Muscle layer of duodenum (tissue), 2 donors: ENCODE results near the gene SLC6A6.

ENCODE experiments used
- H3K27ac ChIP-seq: one replicate; pipeline ENCODE4 v1.7.0; 2013; ENCODE audit warnings: mild to moderate bottlenecking, low read length
- H3K27me3 ChIP-seq: one replicate; pipeline ENCODE4 v1.7.0; 2013; ENCODE audit warnings: low read depth, mild to moderate bottlenecking, control low read depth, low read length
- H3K36me3 ChIP-seq, 2 donors: one replicate each; pipeline ENCODE4 v1.7.0; 2013; ENCODE audit warnings: low read length in 2 of 2, control low read depth in 1 of 2, mild to moderate bottlenecking in 1 of 2; ENCODE audit not compliant: insufficient read depth in 2 of 2, control insufficient read depth in 1 of 2
- H3K4me1 ChIP-seq, 2 donors: one replicate each; pipeline ENCODE4 v1.7.0; 2013; ENCODE audit warnings: low read length in 2 of 2, mild to moderate bottlenecking in 2 of 2, control low read depth in 1 of 2, moderate library complexity in 1 of 2; ENCODE audit not compliant: insufficient read depth in 2 of 2, control insufficient read depth in 1 of 2
- H3K4me3 ChIP-seq, 2 donors: one replicate each; pipeline ENCODE4 v1.7.0; 2013; ENCODE audit warnings: low read length in 2 of 2, low read depth in 1 of 2, mild to moderate bottlenecking in 1 of 2
- H3K9me3 ChIP-seq, 2 donors: one replicate each; pipeline ENCODE4 v1.7.0; 2013; ENCODE audit warnings: low read length in 2 of 2, control low read depth in 1 of 2, mild to moderate bottlenecking in 1 of 2; ENCODE audit not compliant: control insufficient read depth in 1 of 2
- donor health status: healthy.

SLC6A6 gene

GRCh38 chr3:14522768-14523167, 120.4 kb downstream of the SLC6A6 start:
- Histone ChIP-seq H3K9me3 (no peaks in the 10 kb centered on the region), H3K27ac (no peak overlapping the region), H3K4me1 (peaks cover 0 to 14% of the 10 kb centered on the region in 2 donors)

DNA sequence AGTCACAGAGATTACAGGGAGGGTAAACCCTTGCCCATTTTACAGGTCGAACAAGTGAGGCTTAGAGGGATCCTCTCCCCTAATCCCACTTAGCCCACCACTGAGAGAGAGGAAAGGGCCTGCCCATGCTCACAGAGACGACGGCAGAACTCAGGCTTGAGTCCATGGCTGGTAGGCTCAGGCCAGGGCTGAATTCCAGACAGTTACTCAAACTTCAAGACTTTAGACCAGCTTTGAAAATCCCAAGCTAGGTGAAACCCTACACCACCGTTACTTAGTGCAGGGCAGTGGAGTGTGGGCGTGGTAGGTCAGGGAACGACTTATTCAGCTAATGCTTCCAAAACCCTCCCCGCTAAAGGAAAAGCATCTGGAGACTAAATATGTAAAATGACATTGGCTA, 121.4 kb downstream of the SLC6A6 start:
- peaks cover 0 to 14% of the 10 kb centered on the region in 2 donors for H3K4me1 ChIP-seq

More at GRCh38 chr3:14522768-14523167, 120.4 kb downstream of the SLC6A6 start:
- no peaks in the 10 kb centered on the region for H3K36me3 ChIP-seq
- no peak overlapping the region for H3K4me3 ChIP-seq
- no peaks in the 10 kb centered on the region for H3K27me3 ChIP-seq

GRCh38 chr3:14524311-14524711, 121.9 kb downstream of the SLC6A6 start:
- H3K27me3 ChIP-seq, result no peaks in the 10 kb centered on the region
- H3K27ac ChIP-seq, result no peak overlapping the region
- H3K4me3 ChIP-seq, result no peak overlapping the region
- peaks cover 0 to 14% of the 10 kb centered on the region in 2 donors for H3K4me1 ChIP-seq
- no peaks in the 10 kb centered on the region for H3K36me3 ChIP-seq
- H3K9me3 ChIP-seq, result no peaks in the 10 kb centered on the region

More for the DNA sequence above, 121.4 kb downstream of the SLC6A6 start:
- H3K9me3 ChIP-seq, result no peaks in the 10 kb centered on the region
- no peaks in the 10 kb centered on the region for H3K27me3 ChIP-seq
- no peaks in the 10 kb centered on the region for H3K36me3 ChIP-seq
- H3K4me3 ChIP-seq, result no peak overlapping the region
- H3K27ac ChIP-seq, result no peak overlapping the region

GRCh38 chr3:14524920-14525660, 122.7 kb downstream of the SLC6A6 start:
- H3K9me3 ChIP-seq, result peaks cover 0 to 4% of the 10 kb centered on the region in 2 donors
- H3K4me1 ChIP-seq, result peaks cover 0 to 14% of the 10 kb centered on the region in 2 donors
- H3K36me3 ChIP-seq, result no peaks in the 10 kb centered on the region
- H3K4me3 ChIP-seq, result peak overlapping the region; percentile 41 to 46
- no peaks in the 10 kb centered on the region for H3K27me3 ChIP-seq
- no peak overlapping the region for H3K27ac ChIP-seq

DNA sequence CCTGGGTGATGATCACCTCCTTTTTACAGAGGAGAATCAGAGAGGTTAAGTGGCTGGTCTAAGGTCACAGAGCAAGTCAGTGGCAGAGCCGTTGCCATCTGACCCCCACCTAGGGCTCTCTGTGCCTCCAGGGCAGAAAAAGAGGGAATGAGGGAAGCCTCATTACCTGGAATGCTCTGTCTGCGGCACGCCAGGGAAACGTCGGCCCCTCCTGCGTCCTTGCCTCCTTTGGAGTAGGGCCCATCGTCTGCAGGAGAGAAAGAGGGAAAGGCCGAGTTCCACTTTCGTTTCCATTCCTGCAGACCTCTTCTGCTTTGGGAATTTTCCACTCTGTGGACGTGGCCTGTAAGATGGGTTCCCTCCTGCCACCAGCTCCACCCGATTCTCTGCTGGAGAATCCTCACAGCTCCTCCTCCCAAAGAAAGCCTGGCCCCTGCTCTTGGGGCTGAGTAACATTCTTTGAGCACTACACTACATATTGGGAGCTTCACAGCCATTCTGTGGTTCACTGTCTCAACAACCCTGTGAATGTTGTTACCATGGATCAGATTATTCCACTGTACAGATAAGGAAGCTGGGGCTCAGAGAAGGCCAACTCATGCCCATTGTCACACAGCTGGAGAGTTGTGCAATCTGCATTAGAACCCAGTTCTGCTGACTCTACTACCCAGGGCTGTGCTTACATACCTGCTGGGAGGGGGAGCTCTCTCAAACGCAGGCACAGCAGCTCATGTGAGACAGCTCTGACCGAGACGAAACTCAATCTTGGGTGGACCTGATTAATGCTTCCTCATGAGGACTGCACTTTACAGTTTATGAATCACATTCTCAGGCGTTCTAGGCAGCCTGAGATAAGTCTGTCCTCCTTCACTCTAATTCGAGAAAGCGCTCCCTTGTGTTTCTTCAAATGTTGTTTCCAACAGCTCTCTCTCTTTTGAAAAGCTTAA, 123.6 kb downstream of the SLC6A6 start:
- no peaks in the 10 kb centered on the region for H3K27me3 ChIP-seq
- peaks cover 0 to 4% of the 10 kb centered on the region in 2 donors for H3K9me3 ChIP-seq
- H3K4me3 ChIP-seq, result peak overlapping the region; percentile 41 to 46
- no peak overlapping the region for H3K27ac ChIP-seq
- H3K36me3 ChIP-seq, result no peaks in the 10 kb centered on the region
- H3K4me1 ChIP-seq, result peaks cover 0 to 14% of the 10 kb centered on the region in 2 donors

GRCh38 chr3:14528081-14528480, 125.7 kb downstream of the SLC6A6 start:
- H3K27ac ChIP-seq, result no peak overlapping the region
- peaks cover 3 to 14% of the 10 kb centered on the region in 2 donors for H3K4me1 ChIP-seq
- no peaks in the 10 kb centered on the region for H3K36me3 ChIP-seq
- H3K4me3 ChIP-seq, result no peak overlapping the region
- H3K27me3 ChIP-seq, result no peaks in the 10 kb centered on the region
- H3K9me3 ChIP-seq, result peaks cover 0 to 4% of the 10 kb centered on the region in 2 donors

- Histone ChIP-seq H3K9me3 (peaks cover 0 to 4% of the 10 kb centered on the region in 2 donors), H3K27ac (no peak overlapping the region), H3K36me3 (no peaks in the 10 kb centered on the region), H3K4me1 (peaks cover 0 to 3% of the 10 kb centered on the region in 2 donors), H3K27me3 (no peaks in the 10 kb centered on the region), H3K4me3 (no peak overlapping the region)
These were observed 129.5 kb downstream of the SLC6A6 start for GRCh38 chr3:14531856-14532395.

GRCh38 chr3:14532691-14533456, 130.5 kb downstream of the SLC6A6 start:
- no peaks in the 10 kb centered on the region for H3K36me3 ChIP-seq
- peaks cover 0 to 4% of the 10 kb centered on the region in 2 donors for H3K9me3 ChIP-seq
- peaks cover 0 to 3% of the 10 kb centered on the region in 2 donors for H3K4me1 ChIP-seq
- H3K4me3 ChIP-seq, result peak overlapping the region in 1 of 2 donors; percentile 26
- no peaks in the 10 kb centered on the region for H3K27me3 ChIP-seq
- no peak overlapping the region for H3K27ac ChIP-seq

DNA sequence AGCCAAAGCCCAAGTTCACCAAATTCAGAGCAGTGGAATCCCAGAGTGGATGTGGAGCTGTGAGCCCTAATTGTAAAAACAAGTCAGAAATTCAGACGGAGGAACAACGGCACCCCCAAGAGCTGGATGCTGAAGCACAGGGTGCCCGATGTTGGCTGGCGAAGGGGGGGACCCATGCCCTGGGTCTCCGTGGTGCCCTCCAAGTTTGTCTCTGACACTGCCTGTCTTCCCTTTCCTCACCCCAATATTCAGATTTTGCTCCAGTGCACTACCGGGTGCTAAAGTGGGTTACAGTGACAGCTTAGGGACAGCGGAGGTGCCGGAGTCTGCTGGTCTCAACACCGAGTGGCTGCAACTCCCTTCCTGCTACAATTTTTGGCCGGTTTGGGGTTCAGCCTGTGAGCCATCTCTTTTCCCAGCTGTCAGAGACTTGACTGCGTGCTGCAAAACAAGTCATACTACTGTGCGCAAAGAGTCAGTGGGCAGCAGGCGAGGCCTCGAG, 131.1 kb downstream of the SLC6A6 start:
- H3K27ac ChIP-seq, result no peak overlapping the region
- no peaks in the 10 kb centered on the region for H3K27me3 ChIP-seq
- no peak overlapping the region for H3K4me3 ChIP-seq
- peaks cover 0 to 4% of the 10 kb centered on the region in 2 donors for H3K9me3 ChIP-seq
- peaks cover 0 to 3% of the 10 kb centered on the region in 2 donors for H3K4me1 ChIP-seq
- H3K36me3 ChIP-seq, result no peaks in the 10 kb centered on the region

DNA sequence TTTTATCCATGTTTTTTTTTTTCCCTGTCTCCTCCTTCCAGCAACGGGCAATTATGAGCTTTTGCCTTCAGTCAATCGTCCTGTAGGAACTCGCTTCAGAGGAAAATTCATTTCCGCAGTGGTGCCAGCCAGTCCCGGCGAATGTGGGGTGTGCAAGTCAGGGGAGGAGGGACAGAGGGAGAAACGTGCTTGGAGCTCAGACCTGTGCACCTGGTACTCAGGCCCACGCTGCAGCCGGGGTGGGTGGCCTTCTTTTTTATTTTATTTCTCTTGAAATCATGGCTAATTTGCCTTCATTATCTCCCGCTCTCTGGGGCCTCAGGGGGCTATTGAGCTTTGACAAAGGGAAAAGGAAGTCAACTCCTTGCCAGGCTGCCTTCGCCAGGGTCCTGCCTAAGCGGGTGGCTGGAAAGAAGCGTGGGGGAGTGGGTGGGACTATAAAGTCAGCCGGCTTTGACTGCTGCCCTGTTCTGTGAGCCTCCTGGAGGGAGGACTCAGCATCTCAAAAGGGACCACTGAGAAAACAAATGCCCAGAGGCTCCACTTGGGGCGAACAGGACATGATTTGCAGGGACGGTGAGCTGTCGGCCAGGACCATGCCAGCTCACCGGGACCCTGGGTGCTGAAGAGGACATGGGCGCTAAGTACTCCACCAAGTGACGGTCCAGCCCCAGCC, 132.2 kb downstream of the SLC6A6 start:
- Histone ChIP-seq H3K4me3 (no peak overlapping the region), H3K9me3 (peaks cover 0 to 3% of the 10 kb centered on the region in 2 donors), H3K27me3 (no peaks in the 10 kb centered on the region), H3K27ac (no peak overlapping the region), H3K4me1 (peaks cover 0 to 3% of the 10 kb centered on the region in 2 donors), H3K36me3 (no peaks in the 10 kb centered on the region)
